ENCODE data around the gene ATRX.
"Not testable (repeated sequence)": the region's sequence is repeated elsewhere in the genome, so short reads cannot be mapped to it uniquely, and the experiment has no call there.

ATRX gene

GRCh38 chrX:77528034-77528433, 258.0 kb downstream of the ATRX start:
- DNase-seq (ENCODE audit: insufficient read length, low spot score) (no peak), FAIRE-seq (no peak)
- TF ChIP-seq TAF1 (IDR thresholded peaks at IDR 0.05; ENCODE audit: low read depth, low read length) (no peak), PAX5 (IDR thresholded peaks at IDR 0.05; ENCODE audit: insufficient read depth, low read length, severe bottlenecking) (no peak), POLR2A (IDR thresholded peaks at IDR 0.05; ENCODE audit: low read depth, low read length) (no peak), POLR2AphosphoS5 (IDR thresholded peaks at IDR 0.05; ENCODE audit: low read depth, low read length) (no peak), POU2F2 (IDR thresholded peaks at IDR 0.05; ENCODE audit: low read depth, low read length) (no peak), SPI1 (IDR thresholded peaks at IDR 0.05; ENCODE audit: low read depth, low read length) (no peak)

DNA sequence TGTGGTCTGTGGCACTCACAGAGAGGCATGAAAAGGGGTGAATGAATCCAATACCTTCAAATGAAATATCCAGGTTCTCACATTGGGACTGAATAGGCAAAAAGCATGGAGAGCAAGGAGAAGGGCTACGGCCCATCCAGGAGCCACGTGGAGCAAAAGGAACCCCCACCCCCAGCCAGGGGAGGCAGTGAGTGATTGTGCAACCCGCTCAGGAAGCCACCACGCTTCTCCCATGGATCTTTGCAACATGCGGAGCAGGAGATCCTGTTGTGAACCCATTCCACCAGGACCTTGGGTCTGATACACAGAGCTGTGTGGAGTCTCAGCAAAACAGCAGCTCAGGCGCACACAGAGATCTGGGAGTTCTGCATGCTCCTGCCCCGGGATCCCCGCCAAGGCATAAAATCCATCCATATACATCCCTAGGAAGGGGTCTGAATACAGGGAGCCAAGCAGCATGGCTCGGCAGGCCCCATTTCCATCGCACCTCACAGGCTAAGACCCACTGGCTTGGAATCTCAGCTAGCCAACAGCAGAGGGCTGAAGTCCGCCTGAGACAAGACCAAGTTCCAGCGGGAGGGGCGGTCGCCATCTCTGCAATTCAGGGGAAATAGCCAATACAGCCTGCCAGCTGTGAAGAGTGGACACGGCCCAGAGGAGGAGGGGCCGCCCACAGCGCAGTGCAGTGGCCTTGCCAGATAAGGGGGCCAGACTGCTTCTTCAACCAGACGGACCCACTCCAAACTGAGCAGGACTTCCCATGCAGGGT, 258.6 kb downstream of the ATRX start:
- TF ChIP-seq PAX5 (IDR thresholded peaks at IDR 0.05; ENCODE audit: insufficient read depth, low read length, severe bottlenecking) = no peak
- TF ChIP-seq POLR2AphosphoS5 (IDR thresholded peaks at IDR 0.05; ENCODE audit: low read depth, low read length) = no peak
- TF ChIP-seq SPI1 (IDR thresholded peaks at IDR 0.05; ENCODE audit: low read depth, low read length) = no peak
- TF ChIP-seq POLR2A (IDR thresholded peaks at IDR 0.05; ENCODE audit: low read depth, low read length) = no peak
- no peak for TF ChIP-seq TAF1 (IDR thresholded peaks at IDR 0.05; ENCODE audit: low read depth, low read length)
- TF ChIP-seq POU2F2 (IDR thresholded peaks at IDR 0.05; ENCODE audit: low read depth, low read length) = no peak
- no peak for FAIRE-seq
- DNase-seq (ENCODE audit: insufficient read length, low spot score) = no peak

- DNase-seq (ENCODE audit: insufficient read length, low spot score) = no peak
- TF ChIP-seq POLR2A (IDR thresholded peaks at IDR 0.05; ENCODE audit: low read depth, low read length) (no peak), TAF1 (IDR thresholded peaks at IDR 0.05; ENCODE audit: low read depth, low read length) (no peak), PAX5 (IDR thresholded peaks at IDR 0.05; ENCODE audit: insufficient read depth, low read length, severe bottlenecking) (no peak), POU2F2 (IDR thresholded peaks at IDR 0.05; ENCODE audit: low read depth, low read length) (no peak), SPI1 (IDR thresholded peaks at IDR 0.05; ENCODE audit: low read depth, low read length) (no peak), POLR2AphosphoS5 (IDR thresholded peaks at IDR 0.05; ENCODE audit: low read depth, low read length) (no peak)
- FAIRE-seq = no peak
Observed at GRCh38 chrX:77519765-77520164, 266.3 kb downstream of the ATRX start.

DNA sequence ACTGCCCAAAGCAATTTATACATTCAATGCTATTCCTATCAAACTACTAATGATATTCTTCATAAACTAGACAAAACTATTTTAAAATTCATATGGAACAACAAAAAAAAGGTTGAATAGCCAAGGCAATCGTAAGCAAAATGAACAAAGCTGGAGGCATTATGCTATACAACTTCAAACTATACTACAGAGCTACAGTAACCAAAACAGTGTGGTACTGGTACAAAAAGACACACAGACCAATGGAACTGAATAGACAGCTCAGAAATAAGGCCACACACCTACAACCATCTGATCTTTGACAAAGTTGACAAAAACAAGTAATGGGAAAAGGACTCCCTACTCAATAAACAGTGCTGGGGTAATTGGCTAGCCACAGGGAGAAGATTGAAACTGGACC, 271.8 kb downstream of the ATRX start:
- FAIRE-seq = no peak
- TF ChIP-seq PAX5 (IDR thresholded peaks at IDR 0.05; ENCODE audit: insufficient read depth, low read length, severe bottlenecking) = no peak
- no peak for DNase-seq (ENCODE audit: insufficient read length, low spot score)

GRCh38 chrX:77510007-77510406, 276.0 kb downstream of the ATRX start:
- TF ChIP-seq SPI1 (IDR thresholded peaks at IDR 0.05; ENCODE audit: low read depth, low read length) (no peak), PAX5 (IDR thresholded peaks at IDR 0.05; ENCODE audit: insufficient read depth, low read length, severe bottlenecking) (no peak), POLR2AphosphoS5 (IDR thresholded peaks at IDR 0.05; ENCODE audit: low read depth, low read length) (no peak), POLR2A (IDR thresholded peaks at IDR 0.05; ENCODE audit: low read depth, low read length) (no peak), POU2F2 (IDR thresholded peaks at IDR 0.05; ENCODE audit: low read depth, low read length) (no peak), TAF1 (IDR thresholded peaks at IDR 0.05; ENCODE audit: low read depth, low read length) (no peak)
- DNase-seq (ENCODE audit: insufficient read length, low spot score) (no peak), FAIRE-seq (no peak)

DNA sequence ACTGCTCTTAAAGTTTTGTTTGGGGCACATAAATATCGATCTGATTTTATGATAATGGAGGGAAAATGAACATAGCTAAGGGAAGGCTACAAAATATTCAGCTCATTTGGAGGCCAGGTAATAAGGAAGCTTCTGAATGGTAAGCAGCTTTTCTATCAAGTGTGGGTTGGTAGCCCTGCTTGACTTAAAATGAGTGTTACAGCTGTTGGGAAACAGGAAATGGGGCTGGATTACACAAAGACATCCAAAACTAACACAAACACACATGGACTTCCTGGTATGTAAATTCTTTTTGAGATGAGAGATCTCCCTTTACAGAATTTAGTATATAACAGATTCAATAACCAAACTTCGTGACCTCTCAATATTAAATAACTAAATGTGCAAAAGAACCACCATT, 280.8 kb downstream of the ATRX start:
- FAIRE-seq (no peak), DNase-seq (ENCODE audit: insufficient read length, low spot score) (no peak)
- TF ChIP-seq POLR2AphosphoS5 (IDR thresholded peaks at IDR 0.05; ENCODE audit: low read depth, low read length) (no peak), POLR2A (IDR thresholded peaks at IDR 0.05; ENCODE audit: low read depth, low read length) (no peak), TAF1 (IDR thresholded peaks at IDR 0.05; ENCODE audit: low read depth, low read length) (no peak)

DNA sequence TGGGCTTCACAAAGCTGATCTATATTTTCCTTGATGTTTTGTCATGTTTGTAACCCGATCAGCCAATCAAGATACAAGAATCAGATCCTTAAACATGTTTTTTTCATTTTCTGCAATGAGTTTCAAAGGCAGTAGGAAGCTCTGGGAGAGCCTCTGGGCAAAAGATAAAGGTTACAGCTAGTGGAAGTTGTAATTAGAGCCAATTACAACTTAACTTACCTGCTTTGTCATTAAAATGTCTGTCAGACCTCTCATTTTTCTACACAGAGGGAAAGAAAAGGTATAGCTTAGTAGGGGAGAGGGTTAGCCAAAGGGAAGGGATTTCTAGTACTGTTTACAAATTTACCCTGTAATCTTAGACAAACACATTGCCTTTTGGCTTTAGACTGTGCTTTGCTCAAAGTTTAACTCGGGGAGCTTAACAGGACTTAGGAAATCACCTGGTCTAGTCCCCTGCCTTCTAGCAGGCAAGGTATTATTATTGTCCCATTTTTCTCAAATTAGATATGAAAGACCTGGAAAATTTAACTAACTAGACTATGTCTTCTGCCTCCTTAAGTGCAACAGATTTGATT, 283.0 kb downstream of the ATRX start:
- no peak for TF ChIP-seq TAF1 (IDR thresholded peaks at IDR 0.05; ENCODE audit: low read depth, low read length)
- no peak for TF ChIP-seq SPI1 (IDR thresholded peaks at IDR 0.05; ENCODE audit: low read depth, low read length)
- DNase-seq (ENCODE audit: insufficient read length, low spot score) (no peak), FAIRE-seq (no peak)

GRCh38 chrX:77500164-77500563, 285.9 kb downstream of the ATRX start:
- not testable (repeated sequence) for DNase-seq (ENCODE audit: insufficient read length, low spot score); FAIRE-seq

DNA sequence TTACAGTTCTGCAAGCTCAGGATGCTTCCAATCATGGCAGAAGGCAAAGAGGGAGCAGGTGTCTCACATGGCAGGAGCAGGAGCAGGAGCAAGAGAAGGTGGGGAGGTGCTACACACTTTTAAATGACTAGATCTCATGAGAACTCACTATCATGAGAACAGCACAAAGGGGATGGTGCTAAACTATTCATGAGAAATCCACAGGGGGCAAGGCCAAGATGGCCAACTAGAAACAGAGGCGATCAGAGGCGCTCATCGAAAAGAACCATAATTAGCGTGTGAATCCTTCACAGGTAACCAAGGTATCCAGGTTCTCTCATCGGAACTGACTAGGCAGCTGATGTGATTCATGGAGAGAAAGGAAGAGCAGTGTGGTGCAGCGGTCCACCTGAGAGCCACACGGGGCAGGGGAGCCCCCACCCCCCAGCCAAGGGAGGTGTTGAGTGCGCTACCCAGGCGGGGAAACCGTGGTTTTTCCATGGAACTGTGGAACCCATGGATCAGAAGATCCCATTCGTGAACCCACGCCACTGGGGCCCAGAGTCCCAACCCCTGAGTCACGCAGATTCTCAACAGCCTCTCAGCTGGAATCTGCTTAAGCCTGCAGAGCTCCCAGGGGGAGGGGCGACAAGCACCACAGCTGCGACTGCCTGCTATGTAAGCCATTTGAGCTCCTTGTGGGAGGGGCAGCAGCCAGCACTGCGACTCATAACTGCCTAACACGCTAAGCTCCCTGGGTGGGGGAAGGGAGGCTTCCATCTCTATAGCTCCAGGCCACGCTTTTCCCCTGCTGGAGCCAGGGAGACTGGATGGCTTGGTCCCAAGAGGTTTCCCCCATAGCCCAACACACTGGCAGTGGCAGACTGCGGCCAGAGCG, 292.1 kb downstream of the ATRX start:
- DNase-seq (ENCODE audit: insufficient read length, low spot score) = no peak

DNA sequence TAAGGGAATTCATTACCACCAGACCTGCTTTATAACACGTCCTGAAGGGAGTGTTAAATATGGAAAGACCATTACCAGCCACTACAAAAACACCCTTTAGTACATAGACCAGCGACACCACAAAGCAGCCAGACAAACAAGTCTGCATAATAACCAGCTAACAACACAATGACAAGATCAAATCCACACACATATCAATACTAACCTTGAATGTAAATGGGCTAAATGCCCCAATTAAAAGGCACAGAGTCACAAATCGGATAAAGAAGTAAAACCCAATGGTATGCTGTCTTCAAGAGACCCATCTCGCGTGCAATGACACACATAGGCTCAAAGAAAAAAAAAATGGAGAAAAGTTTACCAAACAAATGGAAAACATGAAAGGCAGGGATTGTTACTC, 302.0 kb downstream of the ATRX start:
- TF ChIP-seq TAF1 (IDR thresholded peaks at IDR 0.05; ENCODE audit: low read depth, low read length) (no peak), PAX5 (IDR thresholded peaks at IDR 0.05; ENCODE audit: insufficient read depth, low read length, severe bottlenecking) (no peak), SPI1 (IDR thresholded peaks at IDR 0.05; ENCODE audit: low read depth, low read length) (no peak), POU2F2 (IDR thresholded peaks at IDR 0.05; ENCODE audit: low read depth, low read length) (no peak), POLR2AphosphoS5 (IDR thresholded peaks at IDR 0.05; ENCODE audit: low read depth, low read length) (no peak), POLR2A (IDR thresholded peaks at IDR 0.05; ENCODE audit: low read depth, low read length) (no peak)
- DNase-seq (ENCODE audit: insufficient read length, low spot score) = no peak
- FAIRE-seq = no peak

More for the DNA sequence above, 292.1 kb downstream of the ATRX start:
- TF ChIP-seq TAF1 (IDR thresholded peaks at IDR 0.05; ENCODE audit: low read depth, low read length) (no peak), PAX5 (IDR thresholded peaks at IDR 0.05; ENCODE audit: insufficient read depth, low read length, severe bottlenecking) (no peak), POU2F2 (IDR thresholded peaks at IDR 0.05; ENCODE audit: low read depth, low read length) (no peak), POLR2A (IDR thresholded peaks at IDR 0.05; ENCODE audit: low read depth, low read length) (no peak), POLR2AphosphoS5 (IDR thresholded peaks at IDR 0.05; ENCODE audit: low read depth, low read length) (no peak), SPI1 (IDR thresholded peaks at IDR 0.05; ENCODE audit: low read depth, low read length) (no peak)
- no peak for FAIRE-seq
